HG02759 (cell line): ENCODE results near the gene KAT7.

Source experiments
- ATAC-seq: cut with Tn5 transposase; IDR thresholded peaks from one replicate; pipeline ENCODE4 v1.9.1; 2021; ENCODE audit warnings: mild to moderate bottlenecking, moderate library complexity; ENCODE audit not compliant: unreplicated experiment

Gene KAT7

DNA sequence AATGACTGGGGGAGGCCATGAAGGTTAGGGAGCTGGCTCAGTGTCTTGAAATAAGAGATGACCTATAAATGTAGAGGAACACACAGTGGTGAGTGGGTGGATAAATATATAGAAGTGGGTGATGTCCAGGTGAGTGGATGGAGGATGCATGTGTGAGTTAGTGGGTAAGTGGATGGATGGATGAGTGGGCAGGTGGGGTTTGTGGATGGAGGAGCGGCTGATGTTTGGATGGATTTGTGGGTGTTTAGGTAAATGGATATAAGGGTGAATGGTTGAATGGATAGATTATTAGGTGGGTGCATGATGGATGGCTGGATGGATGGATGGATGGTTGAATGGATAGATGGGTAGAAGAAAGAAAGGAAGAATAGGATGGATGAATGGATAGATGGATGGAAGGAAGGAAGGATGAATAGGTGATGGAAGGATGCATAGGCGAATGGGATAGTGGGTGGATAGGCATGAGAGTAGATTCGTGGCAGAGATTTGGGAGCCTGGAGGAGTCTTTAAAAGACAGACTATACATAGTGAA is 78.5 kb downstream of the KAT7 start:
- no peak for ATAC-seq

DNA sequence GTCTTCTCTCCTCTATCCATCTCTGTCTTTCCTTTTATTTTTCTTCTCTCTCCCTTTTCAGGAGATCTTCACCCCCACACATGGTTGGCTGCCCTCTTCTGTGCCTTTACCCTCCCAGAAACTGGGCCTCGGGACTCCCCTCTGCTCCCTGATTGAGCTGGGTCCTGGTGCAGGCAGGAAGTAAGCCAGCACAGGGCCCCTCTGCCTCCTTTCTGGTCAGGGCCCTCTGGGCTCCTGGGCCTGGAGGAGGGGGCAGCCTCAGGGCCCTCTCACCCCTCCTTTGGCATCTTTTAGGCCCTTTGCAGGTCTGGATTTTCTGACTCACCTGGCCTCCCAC is 80.5 kb downstream of the KAT7 start:
- ATAC-seq: no peak

- ATAC-seq: no peak
Measured at GRCh38 chr17:49870298-49870697, 81.8 kb downstream of the KAT7 start.

- no peak for ATAC-seq
Measured at GRCh38 chr17:49871211-49871610, 82.7 kb downstream of the KAT7 start.

DNA sequence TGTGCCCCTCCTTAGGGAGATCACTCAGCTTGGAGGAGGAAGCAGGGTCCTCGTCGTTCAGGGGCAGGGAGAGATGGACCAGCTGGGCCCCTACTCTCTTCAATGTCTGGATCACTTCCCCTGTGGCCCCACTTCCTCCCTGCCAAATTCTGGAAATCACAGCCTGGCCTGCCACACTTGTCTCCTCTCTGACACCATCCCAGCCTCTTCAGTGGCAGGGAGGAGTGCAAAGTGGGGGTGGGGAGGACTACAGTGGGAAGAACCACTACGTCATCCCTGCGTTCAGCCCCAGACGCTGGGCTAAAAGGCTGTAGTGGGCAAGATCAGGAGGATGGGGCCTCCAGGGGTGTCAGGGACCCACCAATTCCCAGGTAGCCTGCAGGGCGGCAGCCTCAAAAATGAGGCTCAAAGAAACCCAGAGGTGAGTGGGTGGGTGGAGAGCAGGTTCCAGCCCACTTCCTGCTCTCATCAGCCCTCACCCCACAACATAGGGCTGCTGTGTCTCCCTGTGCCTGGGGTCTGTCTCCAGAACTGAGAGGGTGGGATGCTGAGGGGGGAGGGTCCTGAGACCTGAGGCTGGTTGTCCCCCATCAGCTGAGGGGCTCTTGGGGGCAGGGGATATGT is 84.4 kb downstream of the KAT7 start:
- ATAC-seq: no peak

DNA sequence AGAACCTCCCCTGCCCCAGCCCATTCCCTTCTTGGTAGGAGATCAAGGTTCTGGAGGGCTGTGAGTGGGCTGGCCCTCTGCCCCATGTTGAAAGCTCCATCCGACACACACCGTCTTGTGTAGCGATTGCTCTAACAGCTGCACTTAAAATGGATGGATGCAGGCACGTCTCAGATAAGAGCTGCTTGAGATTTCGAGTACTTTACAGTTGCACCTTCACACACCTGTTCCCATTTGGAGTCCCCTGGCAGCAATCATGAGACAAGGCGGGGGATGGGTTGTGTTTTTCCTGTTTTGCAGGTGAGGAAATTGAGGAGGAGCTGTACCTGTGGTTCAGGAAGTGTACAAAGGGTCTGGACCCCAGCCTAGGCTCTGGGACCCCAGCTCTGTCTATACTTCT is 85.0 kb downstream of the KAT7 start:
- no peak for ATAC-seq

DNA sequence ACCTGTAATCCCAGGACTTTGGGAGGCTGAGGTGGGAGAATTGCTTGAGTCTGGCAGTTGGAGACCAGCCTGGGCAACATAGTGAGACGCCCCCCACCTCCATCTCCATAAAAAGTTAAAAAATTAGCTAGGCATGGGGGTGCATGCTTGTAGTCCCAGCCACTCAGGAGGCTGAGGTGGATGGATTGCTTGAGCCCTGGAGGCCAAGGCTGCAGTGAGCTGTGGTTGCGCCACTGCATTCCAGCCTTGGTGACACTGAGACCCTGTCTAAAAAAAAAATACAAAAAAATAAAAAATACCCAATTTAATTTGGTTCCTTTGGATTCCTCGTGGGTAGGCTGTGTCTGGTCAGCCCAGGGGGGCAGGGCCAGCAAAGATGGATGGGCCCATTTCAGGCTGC is 85.4 kb downstream of the KAT7 start:
- ATAC-seq: no peak

GRCh38 chr17:49874911-49875310 is 86.4 kb downstream of the KAT7 start:
- no peak for ATAC-seq

DNA sequence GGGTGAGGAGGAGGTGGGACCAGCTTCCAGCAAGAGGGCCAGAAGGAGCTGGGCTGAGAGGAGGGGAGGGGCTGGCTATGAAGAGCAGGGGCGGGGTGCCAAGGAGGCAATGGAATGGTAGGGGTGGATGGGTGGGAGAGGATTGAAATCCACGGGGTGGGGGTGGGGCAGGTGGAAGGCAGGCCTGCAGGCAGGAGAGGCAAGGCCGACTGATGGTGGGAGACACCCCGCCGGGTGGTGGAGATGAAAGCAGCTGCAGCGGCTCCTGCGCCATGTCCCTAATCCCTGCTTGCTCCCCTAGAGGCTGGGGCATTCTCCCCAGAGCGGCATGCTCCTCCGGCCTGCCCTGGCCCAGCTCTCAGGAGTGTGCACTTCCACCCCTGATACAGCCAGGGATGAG is 87.2 kb downstream of the KAT7 start:
- ATAC-seq: no peak

DNA sequence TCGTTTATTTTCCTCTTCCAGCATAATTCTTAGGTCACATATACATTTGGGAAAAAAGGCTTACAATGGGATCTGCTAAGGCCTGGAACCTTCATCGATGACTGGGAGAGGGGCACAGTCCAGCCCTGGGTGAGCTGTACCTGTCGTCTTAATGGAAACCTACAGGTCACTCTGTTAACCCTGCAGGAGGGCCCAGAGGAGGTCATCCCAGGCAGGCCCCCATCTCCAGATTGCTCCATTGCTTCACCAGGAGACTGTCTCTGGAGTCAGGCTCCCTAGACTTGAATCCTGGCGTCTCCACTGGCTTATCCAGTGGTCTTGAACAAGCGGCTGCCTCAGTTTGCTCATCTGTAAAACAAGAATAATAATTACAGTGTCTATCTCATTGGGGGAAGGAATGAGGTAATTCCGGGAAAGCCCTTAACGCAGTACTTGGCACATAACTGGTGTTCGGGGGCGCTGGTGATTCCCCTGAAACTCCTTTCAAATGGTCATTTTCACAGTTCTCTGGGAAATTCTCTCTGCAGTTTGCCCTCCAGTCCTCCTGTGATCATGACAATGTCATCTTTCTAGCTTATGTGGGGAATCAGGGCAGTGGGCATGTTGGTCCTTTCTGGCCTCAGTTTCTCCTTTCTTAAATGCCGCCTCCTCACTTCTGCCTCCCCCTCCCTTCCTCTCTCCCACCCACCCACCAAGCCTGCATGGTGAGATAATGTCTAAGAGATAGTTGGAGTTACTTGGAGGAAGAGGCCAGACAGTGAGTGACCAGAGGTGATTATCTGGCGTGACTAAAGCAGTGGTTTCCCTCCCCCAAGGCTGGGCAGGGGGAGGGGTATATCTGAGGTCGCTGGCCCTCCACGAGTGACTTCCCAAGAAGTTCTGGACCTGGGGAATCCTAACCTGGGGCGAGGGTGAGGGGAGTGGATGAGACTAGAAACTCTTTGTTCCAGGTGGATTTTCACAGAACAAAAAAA is 90.7 kb downstream of the KAT7 start:
- ATAC-seq: no peak

GRCh38 chr17:49880291-49881053 is 92.0 kb downstream of the KAT7 start:
- ATAC-seq: peak; percentile 81

GRCh38 chr17:49881054-49881402 is 92.5 kb downstream of the KAT7 start:
- ATAC-seq: no peak

DNA sequence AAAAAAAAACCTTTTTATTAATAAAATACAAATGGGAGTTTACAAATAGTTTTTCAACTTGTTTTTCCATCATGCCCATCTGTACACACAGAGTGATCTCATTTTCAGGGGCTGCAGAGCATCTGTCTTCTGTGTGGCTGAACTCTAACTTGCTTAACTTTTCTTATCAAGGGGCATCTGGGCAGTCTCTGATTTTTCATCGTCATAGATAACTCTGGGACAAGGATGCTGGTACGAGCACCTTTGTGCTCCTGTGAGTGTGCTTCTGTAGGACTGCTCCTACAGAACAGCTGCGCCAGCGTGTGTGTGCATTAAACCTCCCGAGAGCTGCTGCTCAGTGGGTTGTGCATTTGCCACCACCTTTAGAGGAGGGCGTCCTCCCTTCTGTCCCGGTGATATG is 94.0 kb downstream of the KAT7 start:
- no peak for ATAC-seq
